CD14-positive monocyte (primary cell): ENCODE results near the gene NPEPL1. TPM values are rescaled to one million over a fixed set of nuclear protein-coding genes. Genes with fewer than 3 reads are reported as not detected.

Source experiments
- DNase-seq, 3 donors: peaks; one replicate each; pipeline ENCODE4 v3.0.0-alpha.2; 2011 to 2022
- H2AFZ ChIP-seq: 2 replicates; pipeline ENCODE4 v1.6.0; 2012; ENCODE audit warnings: mild to moderate bottlenecking, low read depth, low read length, inconsistent platforms; ENCODE audit not compliant: insufficient read depth, poor library complexity, severe bottlenecking
- H3K27ac ChIP-seq, 2 donors: 1 replicate in 1 of 2; 2 replicates in 1 of 2; pipeline ENCODE4 v1.5.1; 2012 to 2013; ENCODE audit warnings: low read length in 2 of 2, control low read depth in 1 of 2, inconsistent platforms in 1 of 2, low read depth in 1 of 2, mild to moderate bottlenecking in 1 of 2
- H3K27me3 ChIP-seq, 2 donors: one replicate each; pipeline versions ENCODE4 v1.6.0 to v1.6.1; 2011 to 2013; ENCODE audit warnings: low read length in 2 of 2; ENCODE audit not compliant: control insufficient read depth in 2 of 2, insufficient read depth in 2 of 2
- H3K36me3 ChIP-seq, 2 donors: replicated peaks in 1 of 2; 1 replicate in 1 of 2; 2 replicates in 1 of 2; pipeline versions ENCODE4 v1.5.1 to v1.6.1; 2012 to 2013; ENCODE audit warnings: low read length in 2 of 2, control low read depth in 1 of 2, inconsistent platforms in 1 of 2, mild to moderate bottlenecking in 1 of 2; ENCODE audit not compliant: insufficient read depth in 2 of 2, control insufficient read depth in 1 of 2
- H3K4me1 ChIP-seq, 2 donors: 1 replicate in 1 of 2; 2 replicates in 1 of 2; pipeline versions ENCODE4 v1.5.1 to v1.6.1; 2012 to 2013; ENCODE audit warnings: low read length in 2 of 2, control low read depth in 1 of 2, inconsistent platforms in 1 of 2, mild to moderate bottlenecking in 1 of 2, moderate library complexity in 1 of 2; ENCODE audit not compliant: insufficient read depth in 2 of 2, control insufficient read depth in 1 of 2
- H3K4me2 ChIP-seq: replicated peaks from 2 replicates; pipeline ENCODE3; 2012; ENCODE audit warnings: low read length, moderate library complexity, mild to moderate bottlenecking; ENCODE audit not compliant: poor library complexity, severe bottlenecking; ENCODE audit errors: extremely low read depth
- H3K4me3 ChIP-seq, 3 experiments: fragments of 200-600 bp in 1 of 3; sonication (generic) in 1 of 3; replicated peaks in 1 of 3; 1 replicate in 2 of 3; 2 replicates in 1 of 3; pipeline ENCODE4 v1.5.1; 2011 to 2013; ENCODE audit warnings: low read length in 3 of 3, mild to moderate bottlenecking in 3 of 3, control low read depth in 2 of 3, low read depth in 2 of 3, inconsistent platforms in 1 of 3, moderate library complexity in 1 of 3
- H3K79me2 ChIP-seq: 2 replicates; pipeline ENCODE4 v1.6.0; 2012; ENCODE audit warnings: mild to moderate bottlenecking, control low read depth, inconsistent platforms, low read length, moderate library complexity; ENCODE audit not compliant: insufficient read depth
- H3K9ac ChIP-seq: 2 replicates; pipeline ENCODE4 v1.6.0; 2017; ENCODE audit warnings: low read length, mild to moderate bottlenecking; ENCODE audit not compliant: insufficient read depth, poor library complexity, severe bottlenecking
- H3K9me3 ChIP-seq, 2 donors: replicated peaks in 1 of 2; 1 replicate in 1 of 2; 2 replicates in 1 of 2; pipeline versions ENCODE4 v1.5.1 to v1.6.1; 2012 to 2013; ENCODE audit warnings: low read length in 2 of 2, control low read depth in 1 of 2; ENCODE audit not compliant: control insufficient read depth in 1 of 2, insufficient read depth in 1 of 2
- H4K20me1 ChIP-seq: 2 replicates; pipeline ENCODE4 v1.6.0; 2012; ENCODE audit warnings: mild to moderate bottlenecking, low read length, control low read depth, moderate library complexity; ENCODE audit not compliant: insufficient read depth
- H3K27ac Mint-ChIP-seq, 7 donors: one replicate each; pipeline ENCODE4 v1.8.0; 2020; ENCODE audit warnings: mild to moderate bottlenecking in 7 of 7, mixed read lengths in 7 of 7, moderate library complexity in 6 of 7, inconsistent platforms in 2 of 7
- H3K27me3 Mint-ChIP-seq, 3 donors: one replicate each; pipeline ENCODE4 v1.8.0; 2021 to 2022; ENCODE audit warnings: low read depth in 3 of 3, mild to moderate bottlenecking in 3 of 3, mixed read lengths in 3 of 3, moderate library complexity in 3 of 3, inconsistent platforms in 1 of 3
- H3K36me3 Mint-ChIP-seq, 2 donors: one replicate each; pipeline ENCODE4 v1.8.0; 2020; ENCODE audit warnings: mixed read lengths in 2 of 2, inconsistent platforms in 1 of 2, mild to moderate bottlenecking in 1 of 2
- H3K4me1 Mint-ChIP-seq: one replicate; pipeline ENCODE4 v1.8.0; 2020; ENCODE audit warnings: mild to moderate bottlenecking, mixed read lengths
- H3K4me3 Mint-ChIP-seq, 2 donors: one replicate each; pipeline ENCODE4 v1.8.0; 2020; ENCODE audit warnings: mild to moderate bottlenecking in 2 of 2, mixed read lengths in 2 of 2, moderate library complexity in 1 of 2
- H3K9me3 Mint-ChIP-seq, 7 donors: one replicate each; pipeline ENCODE4 v1.8.0; 2020 to 2022; ENCODE audit warnings: mixed read lengths in 7 of 7, mild to moderate bottlenecking in 6 of 7, moderate library complexity in 6 of 7, inconsistent platforms in 2 of 7
- CTCF ChIP-seq: fragments of 200-600 bp; IDR thresholded peaks from one replicate; pipeline ENCODE4 v1.8.0; 2022; ENCODE audit warnings: antibody characterized with exemption, mild to moderate bottlenecking
- WGBS: methylation state at CpG from one replicate; pipeline ENCODE4 v1.1.5; 2013; ENCODE audit warnings: missing lambda C conversion rate; ENCODE audit not compliant: insufficient coverage; 5-methylcytosine and 5-hydroxymethylcytosine counted together
- intact Hi-C, 2 donors: fragments of 100-400 bp; cut with micrococcal nuclease; formaldehyde crosslinking; loops; one replicate each; pipeline versions ENCODE4 v1.15.0 to v1.15.1; 2023
- polyA plus RNA-seq, 3 donors: library from polyadenylated mRNA; depleted of rRNA in 1 of 3; unstranded in 2 of 3; stranded (reverse) in 1 of 3; fragments of 300-500 nt in 2 of 3; fragments of >200 nt in 1 of 3; fragmentation: Illumina TruSeq in 2 of 3; gene quantifications; 1 replicate in 2 of 3; 2 replicates in 1 of 3; pipeline ENCODE4 v1.2.3, GENCODE V29; 2012 to 2021

NPEPL1 gene
- polyA plus RNA-seq, 3 donors: 37.6 to 109 (median 39.6) TPM

- Mint-ChIP-seq H3K36me3 (peaks cover 26 to 57% of the 10 kb centered on the region in 2 donors), H3K9me3 (no peaks in the 10 kb centered on the region), H3K4me3 (no peak overlapping the region), H3K27ac (no peak overlapping the region), H3K27me3 (peaks cover 0 to 2% (median 0%) of the 10 kb centered on the region in 3 donors), H3K4me1 (no peaks in the 10 kb centered on the region)
- Histone ChIP-seq H3K36me3 (peaks cover 31 to 63% of the 10 kb centered on the region in 2 donors), H3K9ac (no peak overlapping the region), H3K4me2 (no peak overlapping the region), H3K27me3 (no peaks in the 10 kb centered on the region), H2AFZ (no peak overlapping the region), H3K4me3 (no peak overlapping the region), H3K9me3 (no peaks in the 10 kb centered on the region), H3K4me1 (no peaks in the 10 kb centered on the region), H3K79me2 (no peaks in the 10 kb centered on the region), H3K27ac (no peak overlapping the region), H4K20me1 (no peaks in the 10 kb centered on the region)
- WGBS: 96% methylated on average over 16 of the region's 21 CpGs
- intact Hi-C loops: no loop called here
- peak in 1 of 3 donors; percentile 1 for DNase-seq
- TF ChIP-seq CTCF: no peak
These were observed 18.9 kb downstream of the NPEPL1 start for GRCh38 chr20:58711266-58712051.

GRCh38 chr20:58712151-58712791 is 19.7 kb downstream of the NPEPL1 start:
- H4K20me1 ChIP-seq: no peaks in the 10 kb centered on the region
- DNase-seq: peak in 1 of 3 donors; percentile 1
- 93% methylated on average over 18 of the region's 19 CpGs for WGBS
- no peak overlapping the region for H3K4me2 ChIP-seq
- no peaks in the 10 kb centered on the region for H3K4me1 ChIP-seq
- H3K79me2 ChIP-seq: no peaks in the 10 kb centered on the region
- Mint-ChIP-seq H3K27me3 (peaks cover 0 to 2% (median 0%) of the 10 kb centered on the region in 3 donors), H3K4me3 (no peak overlapping the region), H3K36me3 (peaks cover 26 to 56% of the 10 kb centered on the region in 2 donors), H3K27ac (peak overlapping the region in 1 of 7 donors; percentile 40), H3K9me3 (peaks cover 0 to under 1% (median 0%) of the 10 kb centered on the region in 7 donors), H3K4me1 (no peaks in the 10 kb centered on the region)
- H3K36me3 ChIP-seq: peaks cover 28 to 59% of the 10 kb centered on the region in 2 donors
- H2AFZ ChIP-seq: no peak overlapping the region
- H3K27me3 ChIP-seq: no peaks in the 10 kb centered on the region
- intact Hi-C loops: no loop called here
- H3K9me3 ChIP-seq: no peaks in the 10 kb centered on the region
- no peak overlapping the region for H3K9ac ChIP-seq
- H3K4me3 ChIP-seq: no peak overlapping the region
- no peak for TF ChIP-seq CTCF
- no peak overlapping the region for H3K27ac ChIP-seq
